CD4-positive, CD25-positive, alpha-beta regulatory T cell (primary cell): ENCODE measurements around the gene ZHX3. TPM values are rescaled to one million over a fixed set of nuclear protein-coding genes. Genes with fewer than 3 reads are reported as not detected.
A peak's percentile ranks its signal among the peaks of the same experiment; 100 is the strongest.

Experiments used
- ATAC-seq, 2 donors: fragments of 150-1000 bp; cut with Tn5 transposase; one replicate each; pipeline ENCODE4 v1.10.0; 2021; ENCODE audit warnings: low read depth in 2 of 2, moderate number of reproducible peaks in 2 of 2, moderate library complexity in 1 of 2
- DNase-seq, 3 donors: peaks; one replicate each; pipeline versions ENCODE4 v3.0.0 to v3.0.0-alpha.2; 2012 to 2022; ENCODE audit warnings: mixed read lengths in 1 of 3
- H3K27ac ChIP-seq: one replicate; pipeline ENCODE4 v1.7.0; 2013; ENCODE audit warnings: mild to moderate bottlenecking, low read length; ENCODE audit not compliant: insufficient read depth, poor library complexity, severe bottlenecking
- H3K27me3 ChIP-seq: one replicate; pipeline ENCODE4 v1.7.0; 2013; ENCODE audit warnings: low read length; ENCODE audit not compliant: control insufficient read depth, insufficient read depth
- H3K36me3 ChIP-seq: one replicate; pipeline ENCODE4 v1.7.0; 2013; ENCODE audit warnings: mild to moderate bottlenecking, low read length, moderate library complexity; ENCODE audit not compliant: control insufficient read depth, insufficient read depth
- H3K4me1 ChIP-seq: 2 replicates; pipeline ENCODE4 v1.7.0; 2013; ENCODE audit warnings: mild to moderate bottlenecking, low read length; ENCODE audit not compliant: insufficient read depth, control insufficient read depth, poor library complexity, severe bottlenecking
- H3K4me3 ChIP-seq: one replicate; pipeline ENCODE4 v1.7.0; 2013; ENCODE audit warnings: low read depth, mild to moderate bottlenecking, low read length, moderate library complexity
- H3K9me3 ChIP-seq, 2 experiments: 1 replicate in 1 of 2; 2 replicates in 1 of 2; pipeline ENCODE4 v1.7.0; 2013; ENCODE audit warnings: low read length in 2 of 2, mild to moderate bottlenecking in 1 of 2, moderate library complexity in 1 of 2; ENCODE audit not compliant: control insufficient read depth in 2 of 2
- H3K27ac Mint-ChIP-seq, 3 donors: one replicate each; pipeline ENCODE4 v1.8.0; 2020 to 2022; ENCODE audit warnings: mild to moderate bottlenecking in 3 of 3, mixed read lengths in 3 of 3, moderate library complexity in 2 of 3
- H3K27me3 Mint-ChIP-seq: one replicate; pipeline ENCODE4 v1.8.0; 2022; ENCODE audit warnings: mild to moderate bottlenecking, mixed read lengths
- H3K36me3 Mint-ChIP-seq: one replicate; pipeline ENCODE4 v1.8.0; 2020; ENCODE audit warnings: mixed read lengths
- H3K4me1 Mint-ChIP-seq, 4 donors: one replicate each; pipeline ENCODE4 v1.8.0; 2020 to 2022; ENCODE audit warnings: mixed read lengths in 4 of 4, mild to moderate bottlenecking in 1 of 4
- H3K4me3 Mint-ChIP-seq, 4 donors: one replicate each; pipeline ENCODE4 v1.8.0; 2020 to 2022; ENCODE audit warnings: mild to moderate bottlenecking in 4 of 4, mixed read lengths in 4 of 4, moderate library complexity in 3 of 4
- H3K9me3 Mint-ChIP-seq, 7 donors: one replicate each; pipeline ENCODE4 v1.8.0; 2020 to 2022; ENCODE audit warnings: mixed read lengths in 7 of 7, mild to moderate bottlenecking in 3 of 7, moderate library complexity in 2 of 7
- polyA plus RNA-seq, 4 donors: library from polyadenylated mRNA; unstranded; fragments of 300-500 nt; fragmentation: Illumina TruSeq; gene quantifications; one replicate each; pipeline ENCODE4 v1.2.3, GENCODE V29; 2021
- total RNA-seq: library from RNA; stranded (reverse); gene quantifications from one replicate; pipeline ENCODE4 v1.2.3, GENCODE V29; 2022

ZHX3 gene
- total and polyA plus RNA-seq, 5 donors from 2014 or later: 0.42 to 8.8 (median 2.9) TPM

DNA sequence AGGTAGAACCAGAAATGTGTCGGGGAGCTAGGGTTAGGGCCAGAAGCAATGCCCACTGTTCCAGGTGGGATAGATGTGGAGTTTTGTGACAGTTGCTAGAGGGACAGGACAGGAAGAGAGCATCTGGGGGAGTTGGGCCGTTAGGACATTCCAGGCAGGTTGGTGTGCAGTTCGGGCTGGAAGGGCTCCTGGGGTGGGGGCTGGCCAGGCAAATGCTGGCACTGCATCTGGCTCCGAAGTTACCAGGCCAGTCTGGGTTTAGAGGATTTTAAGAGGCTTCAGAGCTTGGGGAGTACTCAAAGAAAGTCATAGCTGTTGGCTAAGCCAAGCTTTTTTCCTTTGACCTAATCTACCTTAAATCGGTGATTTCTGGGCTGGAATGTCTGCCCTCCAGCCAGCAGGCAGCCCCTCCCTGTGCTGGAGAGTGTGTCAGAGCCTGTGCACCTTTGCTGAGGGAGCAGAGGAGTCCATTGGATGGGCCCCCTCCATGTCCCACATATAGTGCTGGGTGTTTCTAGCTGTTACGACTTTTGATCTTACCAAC, 159.4 kb downstream of the ZHX3 start:
- H3K9me3 Mint-ChIP-seq: no peaks in the 10 kb centered on the region
- peak overlapping the region; percentile 86 for H3K27ac ChIP-seq
- ATAC-seq: no peak
- H3K27me3 ChIP-seq: no peaks in the 10 kb centered on the region
- peak overlapping the region; percentile 87 to 93 (median 88) for H3K4me3 Mint-ChIP-seq
- H3K27ac Mint-ChIP-seq: peak overlapping the region; percentile 94 to 100 (median 96)
- no peaks in the 10 kb centered on the region for H3K9me3 ChIP-seq
- H3K4me3 ChIP-seq: peak overlapping the region; percentile 69
- peaks cover 34% of the 10 kb centered on the region for H3K36me3 ChIP-seq
- peaks cover 7% of the 10 kb centered on the region for H3K27me3 Mint-ChIP-seq
- H3K4me1 Mint-ChIP-seq: peaks cover 13 to 97% (median 69%) of the 10 kb centered on the region in 4 donors
- peaks cover 32% of the 10 kb centered on the region for H3K36me3 Mint-ChIP-seq
- no peak for DNase-seq
- H3K4me1 ChIP-seq: peaks cover 96% of the 10 kb centered on the region

DNA sequence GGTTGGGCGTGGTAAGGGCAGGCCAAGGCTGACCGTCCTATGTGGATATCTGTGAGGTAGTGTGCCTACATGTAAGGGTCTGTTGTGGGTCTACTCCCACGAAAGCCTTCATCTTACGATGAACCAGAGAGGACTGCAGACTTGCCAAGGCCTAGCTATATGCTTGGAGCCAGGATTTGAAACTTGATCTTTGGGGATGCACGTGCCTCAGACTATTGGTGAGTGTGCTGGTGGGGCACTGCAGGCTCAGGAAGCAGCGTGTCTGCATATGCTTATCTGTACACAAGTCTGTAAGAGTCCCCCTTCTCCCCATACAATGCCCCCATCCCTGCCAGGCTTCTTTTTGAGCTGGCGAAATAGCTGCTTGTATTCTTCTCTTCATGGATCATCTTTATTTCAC, 162.3 kb downstream of the ZHX3 start:
- Mint-ChIP-seq H3K4me3 (peak overlapping the region; percentile 34 to 93 (median 72)), H3K9me3 (no peaks in the 10 kb centered on the region), H3K27ac (peak overlapping the region; percentile 94 to 96 (median 96)), H3K27me3 (peaks cover 7% of the 10 kb centered on the region), H3K36me3 (peaks cover 31% of the 10 kb centered on the region), H3K4me1 (peaks cover 24 to 100% (median 83%) of the 10 kb centered on the region in 4 donors)
- Histone ChIP-seq H3K4me1 (peaks cover 100% of the 10 kb centered on the region), H3K9me3 (no peaks in the 10 kb centered on the region), H3K27me3 (no peaks in the 10 kb centered on the region), H3K27ac (peak overlapping the region; percentile 86), H3K36me3 (peaks cover 6% of the 10 kb centered on the region), H3K4me3 (peak overlapping the region; percentile 43)
- no peak for ATAC-seq
- DNase-seq: no peak

DNA sequence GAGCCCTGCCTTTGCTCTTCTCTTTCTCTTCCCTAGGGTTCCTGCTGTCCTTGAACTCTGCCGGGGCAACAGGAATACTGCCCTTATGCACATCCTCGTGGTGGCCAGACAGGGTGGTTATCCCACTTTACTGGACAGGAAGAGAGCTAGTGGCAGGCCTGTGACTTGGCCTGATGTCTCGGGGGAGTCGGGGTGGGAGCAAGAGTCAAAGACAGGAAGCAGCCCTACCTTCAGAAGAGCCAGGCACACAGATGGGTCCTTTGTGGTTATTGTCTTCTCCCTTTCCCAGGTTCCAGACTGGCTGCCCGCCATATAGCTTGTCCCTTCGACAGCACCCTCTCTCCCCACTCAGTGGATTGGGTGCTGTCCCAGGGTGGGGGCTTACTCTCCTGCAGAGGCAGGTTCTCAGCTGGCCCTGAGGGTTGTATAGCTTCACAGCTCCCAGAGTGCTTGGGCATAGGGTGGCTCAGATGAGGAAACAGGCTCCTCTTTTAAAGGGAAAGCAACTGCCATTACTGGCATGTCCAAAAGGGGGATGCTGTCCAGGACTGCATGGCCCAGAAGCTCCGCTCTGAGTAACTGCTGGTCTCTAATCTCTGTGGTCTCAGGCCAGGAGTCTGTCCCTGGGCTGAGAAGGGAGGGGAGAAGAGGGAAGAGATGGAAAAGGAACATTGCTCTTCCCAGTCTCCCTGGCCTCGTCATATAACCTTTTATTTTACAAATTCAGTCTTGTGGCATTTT, 162.9 kb downstream of the ZHX3 start:
- peaks cover 100% of the 10 kb centered on the region for H3K4me1 ChIP-seq
- H3K9me3 ChIP-seq: no peaks in the 10 kb centered on the region
- DNase-seq: peak in 1 of 3 donors; percentile 34
- Mint-ChIP-seq H3K9me3 (no peaks in the 10 kb centered on the region), H3K27me3 (peaks cover 7% of the 10 kb centered on the region), H3K36me3 (peaks cover 25% of the 10 kb centered on the region), H3K4me1 (peaks cover 25 to 100% (median 82%) of the 10 kb centered on the region in 4 donors), H3K27ac (peak overlapping the region; percentile 94 to 96 (median 96)), H3K4me3 (peak overlapping the region in 3 of 4 donors; percentile 76 to 93 (median 82))
- peak overlapping the region; percentile 86 for H3K27ac ChIP-seq
- peak overlapping the region; percentile 43 for H3K4me3 ChIP-seq
- no peaks in the 10 kb centered on the region for H3K27me3 ChIP-seq
- no peaks in the 10 kb centered on the region for H3K36me3 ChIP-seq
- no peak for ATAC-seq

DNA sequence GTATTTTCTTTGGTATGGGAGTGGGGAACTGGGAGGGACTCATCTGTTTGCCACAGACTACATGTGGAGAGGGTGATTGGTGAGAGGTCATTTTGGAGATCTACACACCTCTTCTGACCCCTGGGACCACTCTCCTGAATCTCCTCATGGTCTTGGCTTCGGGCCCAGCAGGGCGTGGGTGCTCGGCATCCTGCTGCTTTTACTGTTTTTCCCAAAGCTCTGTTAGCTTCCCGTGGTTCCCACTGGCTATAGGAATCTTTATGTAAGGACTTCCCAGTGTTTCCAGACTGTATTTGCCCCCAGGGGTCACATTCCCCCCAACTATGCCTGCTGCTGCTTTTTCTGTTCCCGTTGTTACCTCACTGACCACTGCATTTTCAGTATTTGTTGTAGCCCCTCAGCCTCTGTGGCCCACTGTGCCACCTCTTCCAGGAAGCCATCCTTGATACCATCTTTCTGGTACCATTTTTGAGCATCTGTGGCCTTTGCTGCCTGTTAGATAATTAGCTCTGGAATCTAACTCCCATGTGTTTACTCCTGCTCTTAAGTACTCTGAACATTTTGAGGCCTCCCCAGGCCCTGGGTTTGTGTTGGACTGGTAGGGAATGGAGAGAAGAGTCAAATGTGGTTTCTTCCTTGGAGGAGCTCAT, 165.3 kb downstream of the ZHX3 start:
- H3K36me3 Mint-ChIP-seq: peaks cover 23% of the 10 kb centered on the region
- Histone ChIP-seq H3K4me1 (peaks cover 100% of the 10 kb centered on the region), H3K9me3 (no peaks in the 10 kb centered on the region), H3K4me3 (peak overlapping the region; percentile 38), H3K27me3 (no peaks in the 10 kb centered on the region), H3K27ac (peak overlapping the region; percentile 61), H3K36me3 (no peaks in the 10 kb centered on the region)
- H3K4me3 Mint-ChIP-seq: peak overlapping the region; percentile 57 to 89 (median 69)
- ATAC-seq: no peak
- H3K9me3 Mint-ChIP-seq: no peaks in the 10 kb centered on the region
- H3K27ac Mint-ChIP-seq: peak overlapping the region; percentile 94 to 96 (median 96)
- DNase-seq: no peak
- peaks cover 27 to 100% (median 82%) of the 10 kb centered on the region in 4 donors for H3K4me1 Mint-ChIP-seq
- H3K27me3 Mint-ChIP-seq: peaks cover 6% of the 10 kb centered on the region

DNA sequence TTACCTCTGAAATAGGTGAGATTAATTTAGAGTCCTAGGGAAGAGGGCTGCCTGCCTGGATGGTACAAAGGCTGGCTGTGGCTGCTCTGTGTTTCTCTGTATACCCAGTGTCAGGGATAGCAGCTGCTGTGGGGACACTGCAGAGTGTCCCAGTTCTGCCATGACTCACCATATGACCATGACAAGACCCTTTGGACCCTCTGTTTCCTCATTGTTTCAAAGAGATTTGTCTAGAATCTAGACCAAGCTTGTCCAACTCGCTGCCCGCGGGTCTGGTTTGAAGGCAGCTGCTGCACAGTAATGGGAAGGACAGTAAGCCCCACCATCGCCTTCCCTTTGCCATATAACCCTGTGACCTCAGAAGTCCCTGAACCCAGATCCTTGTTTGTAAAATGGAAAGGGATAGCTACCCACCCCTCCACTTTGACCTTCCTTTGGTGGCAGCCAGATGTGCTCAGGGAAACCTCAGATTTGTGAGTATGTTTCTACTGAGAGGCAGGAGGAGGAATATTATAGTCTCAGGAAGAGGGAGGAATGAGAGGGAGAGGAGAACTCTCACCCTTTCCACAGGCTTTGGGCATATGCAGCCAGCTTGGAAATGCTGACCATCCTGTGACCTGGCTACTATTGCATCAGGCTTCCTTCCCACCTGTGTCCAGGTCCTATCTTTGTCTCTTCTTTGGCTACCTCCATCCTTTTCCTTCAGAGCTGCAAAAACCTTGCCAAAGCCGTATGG, 166.2 kb downstream of the ZHX3 start:
- no peak for ATAC-seq

DNA sequence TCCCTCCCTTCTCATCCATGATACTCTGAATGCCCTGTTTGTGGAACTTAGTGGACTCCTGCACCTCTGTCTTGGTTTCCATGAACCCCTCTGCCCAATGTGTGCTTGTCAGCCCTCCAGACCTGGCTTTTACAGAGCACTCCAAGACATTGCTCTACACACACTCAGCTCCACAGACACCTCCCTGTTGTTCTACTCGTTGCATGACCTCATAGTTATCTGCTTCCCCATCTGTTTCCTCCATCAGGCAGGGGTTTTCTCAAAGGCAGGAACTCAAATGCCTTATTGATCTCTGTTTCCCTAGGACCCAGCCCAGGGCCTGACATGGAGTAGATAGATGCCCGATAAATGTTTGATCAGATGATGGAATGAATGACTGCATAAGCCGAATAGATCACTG, 166.9 kb downstream of the ZHX3 start:
- peaks cover 29% of the 10 kb centered on the region for H3K36me3 Mint-ChIP-seq
- H3K27me3 Mint-ChIP-seq: no peaks in the 10 kb centered on the region
- Histone ChIP-seq H3K4me1 (peaks cover 100% of the 10 kb centered on the region), H3K36me3 (no peaks in the 10 kb centered on the region), H3K9me3 (no peaks in the 10 kb centered on the region), H3K4me3 (peak overlapping the region; percentile 53), H3K27me3 (no peaks in the 10 kb centered on the region), H3K27ac (peak overlapping the region; percentile 73)
- peak overlapping the region; percentile 85 to 96 (median 94) for H3K27ac Mint-ChIP-seq
- peak; percentile 39 to 46 for ATAC-seq
- peak overlapping the region; percentile 63 to 85 (median 82) for H3K4me3 Mint-ChIP-seq
- H3K9me3 Mint-ChIP-seq: no peaks in the 10 kb centered on the region
- H3K4me1 Mint-ChIP-seq: peaks cover 31 to 100% (median 81%) of the 10 kb centered on the region in 4 donors
- peak in 1 of 3 donors; percentile 44 for DNase-seq

More for the DNA sequence above, 166.2 kb downstream of the ZHX3 start:
- H3K9me3 ChIP-seq: no peaks in the 10 kb centered on the region
- H3K4me3 Mint-ChIP-seq: peak overlapping the region; percentile 63 to 89 (median 82)
- no peaks in the 10 kb centered on the region for H3K36me3 ChIP-seq
- peaks cover 28% of the 10 kb centered on the region for H3K36me3 Mint-ChIP-seq
- H3K4me1 Mint-ChIP-seq: peaks cover 31 to 100% (median 81%) of the 10 kb centered on the region in 4 donors
- peak overlapping the region; percentile 85 to 96 (median 94) for H3K27ac Mint-ChIP-seq
- H3K4me1 ChIP-seq: peaks cover 100% of the 10 kb centered on the region
- no peak for DNase-seq
- no peaks in the 10 kb centered on the region for H3K9me3 Mint-ChIP-seq
- peak overlapping the region; percentile 73 for H3K27ac ChIP-seq
- H3K27me3 ChIP-seq: no peaks in the 10 kb centered on the region
- no peaks in the 10 kb centered on the region for H3K27me3 Mint-ChIP-seq
- peak overlapping the region; percentile 53 for H3K4me3 ChIP-seq

DNA sequence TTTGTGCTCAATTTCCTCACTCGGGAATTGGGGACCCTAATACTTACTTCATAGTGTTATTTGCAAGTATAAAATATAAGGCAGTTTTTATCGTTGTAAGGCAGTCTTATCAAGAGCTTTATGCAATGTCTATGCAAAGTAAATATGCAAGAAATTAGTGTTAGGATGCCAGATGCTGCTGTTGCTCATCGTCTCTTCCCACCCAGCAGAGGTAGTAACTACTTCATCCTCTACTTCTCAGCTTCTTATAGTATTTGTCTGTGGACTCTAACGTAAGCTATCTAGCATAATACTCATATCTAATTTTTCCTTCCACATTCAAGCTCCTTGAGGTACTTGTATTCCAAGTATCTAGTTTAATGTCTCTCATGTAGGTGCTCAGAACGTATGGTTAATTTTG, 168.6 kb downstream of the ZHX3 start:
- Mint-ChIP-seq H3K27ac (peak overlapping the region; percentile 94 to 96 (median 94)), H3K9me3 (no peaks in the 10 kb centered on the region), H3K4me1 (peaks cover 38 to 100% (median 82%) of the 10 kb centered on the region in 4 donors), H3K27me3 (no peaks in the 10 kb centered on the region), H3K4me3 (peak overlapping the region; percentile 56 to 97 (median 65)), H3K36me3 (peaks cover 31% of the 10 kb centered on the region)
- Histone ChIP-seq H3K9me3 (no peaks in the 10 kb centered on the region), H3K27ac (peak overlapping the region; percentile 73), H3K36me3 (peaks cover 7% of the 10 kb centered on the region), H3K27me3 (no peaks in the 10 kb centered on the region), H3K4me3 (peak overlapping the region; percentile 55), H3K4me1 (peaks cover 100% of the 10 kb centered on the region)
- no peak for ATAC-seq
- DNase-seq: no peak
